Mucosa of stomach (tissue), 1 donor: Measurements from ENCODE around the gene TDRD10.

ENCODE experiments used
- H3K27me3 ChIP-seq: one replicate; pipeline ENCODE4 v1.7.0; 2013; ENCODE audit warnings: mild to moderate bottlenecking, low read length; ENCODE audit not compliant: control insufficient read depth, insufficient read depth
- H3K36me3 ChIP-seq: one replicate; pipeline ENCODE4 v1.7.0; 2013; ENCODE audit warnings: low read length; ENCODE audit not compliant: control insufficient read depth, insufficient read depth
- H3K4me1 ChIP-seq: one replicate; pipeline ENCODE4 v1.7.0; 2013; ENCODE audit warnings: mild to moderate bottlenecking, low read length; ENCODE audit not compliant: control insufficient read depth, insufficient read depth
- H3K4me3 ChIP-seq: one replicate; pipeline ENCODE4 v1.7.0; 2013; ENCODE audit warnings: low read length
- H3K9ac ChIP-seq: one replicate; pipeline ENCODE4 v1.7.0; 2013; ENCODE audit warnings: mild to moderate bottlenecking, low read length, moderate library complexity
- H3K9me3 ChIP-seq: one replicate; pipeline ENCODE4 v1.7.0; 2013; ENCODE audit warnings: mild to moderate bottlenecking, low read length, moderate library complexity; ENCODE audit not compliant: control insufficient read depth
- donor health status: Pancreatic carcinoma.

The TDRD10 gene

DNA sequence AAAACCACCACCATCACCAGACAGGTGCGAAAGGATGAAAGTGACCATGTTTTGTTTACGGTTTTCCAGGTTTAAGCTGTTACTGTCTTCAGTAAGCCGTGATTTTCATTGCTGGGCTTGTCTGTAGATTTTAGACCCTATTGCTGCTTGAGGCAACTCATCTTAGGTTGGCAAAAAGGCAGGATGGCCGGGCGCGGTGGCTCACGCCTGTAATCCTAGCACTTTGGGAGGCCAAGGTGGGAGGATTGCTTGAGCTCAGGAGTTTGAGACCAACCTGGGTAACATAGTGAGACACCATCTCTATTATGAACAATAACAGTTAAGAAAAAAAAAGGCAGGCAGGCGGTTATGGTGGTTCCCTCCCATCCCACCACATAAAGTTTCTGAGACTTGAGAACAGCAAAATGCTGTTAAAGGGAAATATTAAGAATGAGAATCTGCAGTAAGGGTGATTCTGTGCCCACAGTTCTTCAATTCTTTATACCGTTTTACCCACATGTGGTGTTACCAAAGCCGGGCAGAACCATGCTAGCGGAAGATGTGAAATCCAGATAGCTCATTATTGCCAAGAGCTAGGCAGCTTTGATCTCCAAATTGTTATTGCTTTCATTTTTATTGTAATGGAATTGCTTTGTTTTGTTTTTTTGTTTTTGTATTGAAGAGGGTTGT lies 34.5 kb upstream of the TDRD10 start:
- Histone ChIP-seq H3K27me3 (no peaks in the 10 kb centered on the region), H3K4me1 (peaks cover 28% of the 10 kb centered on the region), H3K36me3 (peaks cover 4% of the 10 kb centered on the region), H3K4me3 (no peak overlapping the region), H3K9me3 (no peaks in the 10 kb centered on the region), H3K9ac (no peak overlapping the region)

DNA sequence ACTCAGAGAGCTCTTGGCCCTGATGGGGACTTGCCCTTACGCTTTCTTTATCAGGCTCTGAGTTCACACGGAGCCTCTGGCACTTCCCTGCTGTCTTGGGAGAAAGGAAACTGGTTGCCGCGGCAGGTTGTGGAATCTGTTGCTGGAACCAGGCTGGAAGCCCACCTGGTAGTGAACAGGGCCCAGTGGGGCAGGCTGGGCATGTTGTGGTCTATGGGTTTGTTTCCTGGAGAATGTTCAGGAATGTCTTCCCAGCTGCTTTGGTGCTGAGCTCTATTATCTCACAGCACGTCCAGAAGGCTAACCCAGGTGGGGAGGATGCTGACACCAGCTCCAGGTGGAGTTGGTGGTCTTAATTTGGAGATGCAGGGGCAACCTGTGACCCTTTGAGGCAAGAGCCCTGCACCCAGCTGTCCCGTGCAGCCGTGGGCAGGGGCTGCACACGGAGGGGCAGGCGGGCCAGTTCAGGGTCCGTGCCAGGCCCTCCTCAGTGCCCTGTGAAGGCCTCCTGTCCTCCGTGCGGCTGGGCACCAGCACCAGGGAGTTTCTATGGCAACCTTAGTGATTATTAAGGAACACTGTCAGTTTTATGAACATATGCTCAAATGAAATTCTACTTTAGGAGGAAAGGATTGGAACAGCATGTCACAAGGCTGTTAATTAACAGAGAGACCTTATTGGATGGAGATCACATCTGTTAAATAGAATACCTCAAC lies 33.3 kb upstream of the TDRD10 start:
- Histone ChIP-seq H3K36me3 (peaks cover 4% of the 10 kb centered on the region), H3K9ac (no peak overlapping the region), H3K27me3 (no peaks in the 10 kb centered on the region), H3K4me1 (peaks cover 25% of the 10 kb centered on the region), H3K9me3 (no peaks in the 10 kb centered on the region), H3K4me3 (no peak overlapping the region)

DNA sequence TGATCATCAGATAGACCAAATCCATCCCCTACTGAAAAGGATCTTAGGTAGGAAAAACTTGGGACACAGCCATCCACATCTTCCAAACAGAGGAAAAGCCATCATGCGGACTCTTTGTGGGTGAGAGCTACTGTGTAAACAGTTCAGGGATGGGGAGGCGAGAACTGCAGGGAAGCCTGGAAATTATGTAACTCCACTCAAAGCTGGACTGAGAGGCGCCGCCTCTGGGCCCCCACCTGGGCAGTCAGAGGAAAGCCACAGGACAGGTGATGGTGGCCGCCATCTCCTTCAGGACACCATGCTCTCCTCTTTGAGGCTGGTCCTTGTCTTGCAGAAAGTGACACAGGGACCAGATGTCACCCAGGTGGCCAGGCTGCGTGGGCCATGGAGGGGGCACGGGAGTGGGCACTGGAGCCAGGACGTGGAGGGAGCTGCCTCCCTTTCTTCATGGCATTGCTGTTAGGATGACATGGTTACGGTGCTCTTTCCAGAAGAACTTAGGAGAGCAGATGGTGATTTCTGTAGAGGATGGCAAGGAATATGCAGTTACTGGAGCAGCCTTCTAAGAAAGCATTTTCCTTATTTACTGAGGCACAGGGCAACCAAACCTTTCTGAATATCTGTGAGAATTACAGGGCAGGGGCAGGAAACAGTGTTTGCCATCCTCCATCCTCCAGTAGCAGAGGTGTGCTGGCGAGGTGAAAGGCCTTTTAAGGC lies 32.0 kb upstream of the TDRD10 start:
- Histone ChIP-seq H3K36me3 (peaks cover 4% of the 10 kb centered on the region), H3K4me3 (no peak overlapping the region), H3K9me3 (no peaks in the 10 kb centered on the region), H3K9ac (no peak overlapping the region), H3K27me3 (no peaks in the 10 kb centered on the region), H3K4me1 (peaks cover 20% of the 10 kb centered on the region)

DNA sequence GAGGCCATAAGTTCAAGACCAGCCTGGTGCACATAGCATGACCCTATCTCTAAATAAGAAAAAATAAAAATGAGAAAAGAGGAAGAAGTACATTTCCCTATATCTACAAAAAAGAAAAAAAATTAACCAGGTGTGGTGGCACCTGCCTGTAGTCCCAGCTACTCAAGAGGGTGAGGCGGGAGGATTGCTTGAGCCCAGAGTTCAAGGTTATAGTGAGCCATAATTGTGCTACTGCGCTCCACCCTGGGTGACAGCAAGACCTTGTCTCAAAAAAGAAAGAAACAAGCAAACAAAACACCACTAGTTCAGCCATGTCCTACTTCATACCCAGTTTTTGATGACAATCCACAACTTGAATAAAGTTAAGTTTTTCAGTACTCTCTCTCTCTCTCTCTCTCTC lies 30.7 kb upstream of the TDRD10 start:
- peaks cover under 1% of the 10 kb centered on the region for H3K36me3 ChIP-seq
- no peaks in the 10 kb centered on the region for H3K9me3 ChIP-seq
- H3K27me3 ChIP-seq = no peaks in the 10 kb centered on the region
- no peak overlapping the region for H3K9ac ChIP-seq
- peaks cover 19% of the 10 kb centered on the region for H3K4me1 ChIP-seq
- no peak overlapping the region for H3K4me3 ChIP-seq

DNA sequence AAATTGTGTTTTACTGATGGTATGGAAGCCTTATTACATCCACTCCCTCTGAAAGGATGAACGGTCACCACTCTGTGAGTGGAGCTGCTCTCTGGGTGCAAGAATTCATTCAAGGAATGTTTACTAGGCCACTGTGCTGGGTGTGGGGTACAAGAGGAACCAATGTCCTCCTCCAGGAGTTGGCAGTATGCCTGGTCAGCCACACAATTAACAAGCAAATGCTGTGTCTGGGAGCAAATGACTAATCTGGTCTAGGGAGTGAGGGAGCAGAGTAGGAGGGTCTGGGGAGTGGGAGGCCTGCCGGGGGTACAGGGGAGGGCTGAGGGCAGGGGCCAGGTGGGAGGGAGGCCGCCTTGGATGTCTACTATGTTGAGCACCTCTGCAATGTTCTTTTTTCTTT lies 27.2 kb upstream of the TDRD10 start:
- Histone ChIP-seq H3K4me1 (peaks cover 29% of the 10 kb centered on the region), H3K27me3 (no peaks in the 10 kb centered on the region), H3K4me3 (no peak overlapping the region), H3K36me3 (no peaks in the 10 kb centered on the region), H3K9me3 (no peaks in the 10 kb centered on the region), H3K9ac (no peak overlapping the region)

DNA sequence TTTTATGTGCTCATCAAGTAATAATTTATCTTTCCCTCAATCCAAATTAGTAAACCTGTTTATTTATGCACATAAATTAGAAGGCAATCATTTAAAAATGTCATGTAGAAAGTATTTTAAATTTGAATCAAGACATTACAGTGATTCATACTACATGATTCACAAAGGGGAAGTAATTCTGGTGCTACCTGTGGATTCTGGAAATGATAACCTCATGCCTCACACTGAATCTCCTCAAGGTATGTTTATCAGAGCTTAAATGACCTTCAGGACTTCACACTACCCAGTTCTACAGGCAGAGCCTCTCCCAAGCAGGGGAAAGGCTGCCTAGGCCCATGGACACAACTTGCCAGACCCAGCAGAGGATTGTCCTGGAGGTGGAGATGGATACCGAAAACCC lies 25.2 kb upstream of the TDRD10 start:
- no peaks in the 10 kb centered on the region for H3K9me3 ChIP-seq
- H3K4me1 ChIP-seq = peaks cover 28% of the 10 kb centered on the region
- H3K4me3 ChIP-seq = no peak overlapping the region
- no peaks in the 10 kb centered on the region for H3K27me3 ChIP-seq
- H3K36me3 ChIP-seq = no peaks in the 10 kb centered on the region
- no peak overlapping the region for H3K9ac ChIP-seq

DNA sequence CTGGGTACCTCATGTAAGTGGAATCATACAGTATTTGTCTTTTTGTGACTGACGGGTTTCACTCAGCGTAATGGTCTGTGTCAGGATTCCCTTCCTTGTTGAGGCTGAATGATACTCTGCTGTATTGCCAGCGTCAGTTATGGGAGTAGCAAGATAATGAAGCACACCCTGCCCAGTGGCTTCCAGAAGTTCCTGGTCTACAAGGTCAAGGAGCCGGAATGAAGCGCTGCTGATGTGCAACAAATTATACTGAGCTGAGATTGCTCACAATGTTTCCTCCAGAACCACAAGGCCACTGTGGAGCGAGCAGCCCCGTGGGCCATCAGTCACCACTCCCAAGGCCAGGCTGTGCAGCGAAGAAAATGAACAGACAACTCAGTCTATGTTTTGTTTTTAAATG lies 24.0 kb upstream of the TDRD10 start:
- no peaks in the 10 kb centered on the region for H3K36me3 ChIP-seq
- no peak overlapping the region for H3K4me3 ChIP-seq
- H3K27me3 ChIP-seq = no peaks in the 10 kb centered on the region
- H3K9ac ChIP-seq = no peak overlapping the region
- H3K4me1 ChIP-seq = peaks cover 28% of the 10 kb centered on the region
- H3K9me3 ChIP-seq = no peaks in the 10 kb centered on the region

DNA sequence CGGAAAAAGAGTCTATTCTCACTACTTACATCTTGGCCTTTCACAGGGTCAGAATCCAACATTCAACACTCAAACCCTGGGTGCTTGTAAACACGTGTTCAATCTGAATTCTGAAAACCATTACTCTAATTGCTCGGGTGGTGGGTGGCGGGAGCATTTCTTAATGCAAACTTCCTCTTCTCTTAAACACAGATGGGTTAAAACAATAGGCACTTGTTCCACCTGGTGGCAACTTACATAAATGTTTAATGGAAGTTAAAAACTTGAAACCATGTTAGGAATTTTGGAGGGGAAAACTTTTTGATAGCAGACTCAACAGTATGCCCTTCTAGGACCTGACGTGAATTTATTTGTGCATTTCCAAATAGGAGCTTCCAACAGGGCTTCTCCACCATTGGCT lies 23.4 kb upstream of the TDRD10 start:
- Histone ChIP-seq H3K9ac (no peak overlapping the region), H3K27me3 (no peaks in the 10 kb centered on the region), H3K4me3 (no peak overlapping the region), H3K36me3 (no peaks in the 10 kb centered on the region), H3K9me3 (no peaks in the 10 kb centered on the region), H3K4me1 (peaks cover 28% of the 10 kb centered on the region)

DNA sequence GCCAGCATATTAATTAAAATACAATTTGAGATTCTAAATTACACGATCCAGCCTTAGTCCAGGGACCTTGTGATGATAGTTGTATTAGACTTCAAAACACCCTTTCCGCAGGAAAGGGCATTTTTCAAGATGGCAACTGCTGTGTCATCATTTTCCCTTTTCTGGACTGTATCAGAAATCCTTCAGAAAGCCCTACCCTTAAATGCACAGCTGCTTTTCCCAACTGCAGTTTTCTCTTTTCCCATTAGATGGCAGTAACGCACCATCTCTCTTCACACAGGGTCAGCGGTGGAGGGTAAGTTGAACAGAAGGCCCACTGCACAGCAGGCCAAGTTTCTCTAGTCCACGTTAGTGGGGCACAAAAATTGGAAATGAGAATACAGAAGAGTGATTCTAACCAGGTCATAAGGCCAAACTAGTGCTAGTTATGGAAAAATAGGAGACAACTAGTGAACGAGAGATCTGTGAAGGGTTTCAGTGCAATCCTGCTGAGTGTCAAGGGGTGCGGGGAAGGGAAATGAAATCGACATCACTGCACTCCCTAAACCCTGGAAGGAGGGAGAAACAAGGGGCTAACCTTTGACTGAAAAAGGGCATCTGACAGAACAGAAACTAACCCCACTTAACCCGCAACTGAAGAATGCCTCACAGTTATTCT lies 22.1 kb upstream of the TDRD10 start:
- H3K4me3 ChIP-seq = no peak overlapping the region
- no peaks in the 10 kb centered on the region for H3K9me3 ChIP-seq
- H3K36me3 ChIP-seq = no peaks in the 10 kb centered on the region
- no peaks in the 10 kb centered on the region for H3K27me3 ChIP-seq
- H3K9ac ChIP-seq = no peak overlapping the region
- H3K4me1 ChIP-seq = peaks cover 23% of the 10 kb centered on the region

DNA sequence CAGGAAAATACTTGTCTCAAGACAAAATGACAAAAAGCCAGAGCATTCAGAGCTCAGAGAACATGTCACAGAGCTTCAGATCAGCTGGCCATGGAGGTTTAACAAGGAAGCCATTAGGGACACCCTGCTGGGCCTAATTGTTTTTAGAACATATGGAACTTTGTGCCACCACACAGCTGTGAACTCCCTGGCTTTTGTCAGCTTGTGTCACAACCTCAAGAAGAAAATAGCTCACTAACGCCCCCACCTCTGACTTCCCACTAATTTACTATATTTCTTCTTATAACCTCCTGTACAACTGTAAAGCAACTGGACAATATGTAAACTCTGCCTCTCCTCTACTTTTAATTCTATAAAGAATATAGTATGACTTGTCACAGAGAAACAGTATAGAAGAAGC lies 21.0 kb upstream of the TDRD10 start:
- Histone ChIP-seq H3K9me3 (no peaks in the 10 kb centered on the region), H3K4me1 (peaks cover 18% of the 10 kb centered on the region), H3K27me3 (no peaks in the 10 kb centered on the region), H3K4me3 (no peak overlapping the region), H3K36me3 (no peaks in the 10 kb centered on the region), H3K9ac (no peak overlapping the region)

DNA sequence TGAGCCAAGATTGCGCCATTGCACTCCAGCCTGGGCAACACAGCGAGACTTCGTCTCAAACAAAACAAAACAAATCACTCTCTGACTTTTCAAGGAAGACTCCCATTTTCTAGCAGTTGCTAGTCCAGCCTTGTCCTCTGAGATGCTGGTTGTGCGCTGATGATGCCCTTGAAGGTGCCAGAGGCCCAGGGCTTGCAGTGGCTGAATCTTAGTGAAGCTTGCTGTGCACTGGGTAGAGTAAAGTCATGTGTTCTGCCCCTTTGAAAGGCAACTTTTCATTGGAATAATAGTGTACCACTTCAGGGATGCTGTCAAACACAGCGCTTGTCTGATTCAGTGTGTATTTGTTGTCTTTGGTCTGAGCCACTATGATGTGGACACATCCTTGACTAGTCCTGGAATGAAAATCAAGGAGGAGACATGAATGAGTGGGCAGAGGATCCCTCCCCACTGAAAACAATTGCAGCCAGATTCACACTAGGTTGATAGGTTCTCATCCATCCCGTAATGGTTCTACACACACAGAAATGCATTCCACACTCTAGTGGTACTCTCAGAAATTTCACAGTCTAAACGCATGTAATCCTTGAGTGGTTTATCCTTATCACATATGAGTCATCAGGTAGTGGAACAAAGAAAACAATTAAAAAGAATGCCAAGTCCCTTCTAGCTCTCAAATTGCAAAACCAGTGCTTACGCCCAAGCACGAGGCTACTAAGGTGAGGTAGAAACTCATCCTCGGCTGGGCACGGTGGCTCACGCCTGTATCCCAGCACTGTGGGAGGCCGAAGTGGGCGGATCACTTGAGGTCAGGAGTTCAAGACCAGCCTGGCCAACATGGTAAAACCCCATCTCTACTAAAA lies 17.8 kb upstream of the TDRD10 start:
- no peaks in the 10 kb centered on the region for H3K36me3 ChIP-seq
- no peaks in the 10 kb centered on the region for H3K27me3 ChIP-seq
- H3K4me3 ChIP-seq = no peak overlapping the region
- H3K9ac ChIP-seq = no peak overlapping the region
- H3K9me3 ChIP-seq = no peaks in the 10 kb centered on the region
- no peaks in the 10 kb centered on the region for H3K4me1 ChIP-seq
